ENCODE results near the gene SYT6. TPM values are rescaled to one million over a fixed set of nuclear protein-coding genes. Genes with fewer than 3 reads are reported as not detected.

Gene SYT6
- total RNA-seq, 1 experiment from 2014 or later = not detected

DNA sequence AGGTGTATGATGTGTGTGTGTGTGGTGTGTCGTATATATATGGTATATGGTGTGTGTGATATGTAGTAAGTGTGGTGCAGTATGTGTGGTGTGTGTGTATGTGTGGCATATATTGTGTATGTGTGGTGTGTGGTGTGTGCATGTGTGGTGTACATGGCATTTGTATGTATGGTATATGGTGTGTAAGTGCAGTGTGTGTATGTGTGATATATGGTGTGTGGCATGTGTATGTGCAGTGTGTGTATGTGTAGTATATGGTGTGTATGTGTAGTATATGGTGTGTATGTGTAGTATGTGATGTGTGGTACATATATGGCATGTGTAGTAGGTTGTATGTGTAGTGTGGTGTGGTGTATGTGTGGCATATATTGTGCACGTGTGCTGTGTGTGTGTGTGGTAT is 99.5 kb downstream of the SYT6 start:
- TF ChIP-seq, protein P1, sequence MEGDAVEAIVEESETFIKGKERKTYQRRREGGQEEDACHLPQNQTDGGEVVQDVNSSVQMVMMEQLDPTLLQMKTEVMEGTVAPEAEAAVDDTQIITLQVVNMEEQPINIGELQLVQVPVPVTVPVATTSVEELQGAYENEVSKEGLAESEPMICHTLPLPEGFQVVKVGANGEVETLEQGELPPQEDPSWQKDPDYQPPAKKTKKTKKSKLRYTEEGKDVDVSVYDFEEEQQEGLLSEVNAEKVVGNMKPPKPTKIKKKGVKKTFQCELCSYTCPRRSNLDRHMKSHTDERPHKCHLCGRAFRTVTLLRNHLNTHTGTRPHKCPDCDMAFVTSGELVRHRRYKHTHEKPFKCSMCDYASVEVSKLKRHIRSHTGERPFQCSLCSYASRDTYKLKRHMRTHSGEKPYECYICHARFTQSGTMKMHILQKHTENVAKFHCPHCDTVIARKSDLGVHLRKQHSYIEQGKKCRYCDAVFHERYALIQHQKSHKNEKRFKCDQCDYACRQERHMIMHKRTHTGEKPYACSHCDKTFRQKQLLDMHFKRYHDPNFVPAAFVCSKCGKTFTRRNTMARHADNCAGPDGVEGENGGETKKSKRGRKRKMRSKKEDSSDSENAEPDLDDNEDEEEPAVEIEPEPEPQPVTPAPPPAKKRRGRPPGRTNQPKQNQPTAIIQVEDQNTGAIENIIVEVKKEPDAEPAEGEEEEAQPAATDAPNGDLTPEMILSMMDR (conservative IDR thresholded peaks at IDR 0.05) = no peak
- no peak for TF ChIP-seq EZH2 (IDR thresholded peaks at IDR 0.05; ENCODE audit: low read depth)
- Histone ChIP-seq H3K9me3 (ENCODE audit: insufficient read depth, low read depth) (no peaks in the 10 kb centered on the region), H3K9me2 (ENCODE audit: insufficient read depth) (no peaks in the 10 kb centered on the region), H3K36me3 (ENCODE audit: low read depth) (no peaks in the 10 kb centered on the region), H3F3A (ENCODE audit: insufficient read depth, low read depth) (no peaks in the 10 kb centered on the region), H3K4me1 (replicated peaks; ENCODE audit: insufficient read depth) (no peaks in the 10 kb centered on the region), H3K4me2 (no peak overlapping the region), H3K27me3 (ENCODE audit: insufficient read depth, low read depth) (no peaks in the 10 kb centered on the region), H2AFZ (no peak overlapping the region), H3K4me3 (no peak overlapping the region), H3K27ac (no peak overlapping the region), H3K79me2 (ENCODE audit: low read depth) (no peaks in the 10 kb centered on the region), H4K20me1 (ENCODE audit: insufficient read depth) (no peaks in the 10 kb centered on the region)
- no TSS peak for BruUV-seq (replicated peaks)
- intact Hi-C loops (cut with micrococcal nuclease; ENCODE audit: unreplicated experiment) = no loop called here
- CTCF ChIA-PET = no interaction called here
- POLR2A ChIA-PET (ENCODE audit: unreplicated experiment) = interaction anchor here (0.6 kb wide), 1 partner anchor 62 kb away, joined by 5 read pairs; no protein-coding TSS in a partner anchor
- DNase-seq = no peak

DNA sequence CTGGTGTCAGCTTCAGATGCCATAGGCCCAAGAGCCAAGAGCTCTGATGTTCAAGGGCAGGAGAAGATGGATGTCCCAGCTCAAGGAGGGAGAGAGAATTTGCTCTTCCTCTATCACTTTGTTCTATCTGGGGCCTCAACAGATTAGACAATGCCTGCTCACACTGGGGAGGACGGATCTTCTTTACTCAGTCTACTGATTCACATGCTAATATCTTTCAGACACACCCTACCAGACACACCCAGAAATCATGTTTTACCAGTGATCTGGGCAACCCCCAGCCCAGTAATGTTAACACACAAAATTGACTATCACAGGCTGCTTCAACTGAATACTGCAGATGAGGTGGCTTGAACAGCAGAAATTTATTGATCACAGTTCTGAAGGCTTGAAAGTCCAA is 105.4 kb downstream of the SYT6 start:
- Histone ChIP-seq H3K9me3 (ENCODE audit: insufficient read depth, low read depth) (no peaks in the 10 kb centered on the region), H3F3A (ENCODE audit: insufficient read depth, low read depth) (no peaks in the 10 kb centered on the region), H2AFZ (no peak overlapping the region), H3K4me2 (no peak overlapping the region), H3K79me2 (ENCODE audit: low read depth) (no peaks in the 10 kb centered on the region), H3K4me3 (no peak overlapping the region), H3K27ac (no peak overlapping the region), H3K36me3 (ENCODE audit: low read depth) (no peaks in the 10 kb centered on the region), H3K27me3 (ENCODE audit: insufficient read depth, low read depth) (no peaks in the 10 kb centered on the region), H4K20me1 (ENCODE audit: insufficient read depth) (no peaks in the 10 kb centered on the region), H3K4me1 (replicated peaks; ENCODE audit: insufficient read depth) (no peaks in the 10 kb centered on the region), H3K9me2 (ENCODE audit: insufficient read depth) (no peaks in the 10 kb centered on the region)
- ChIA-PET CTCF (interaction anchor here (0.5 kb wide), 1 partner anchor 1284 kb away, joined by 15 read pairs; no protein-coding TSS in a partner anchor), POLR2A (ENCODE audit: unreplicated experiment) (no interaction called here)
- no peak for DNase-seq
- intact Hi-C loops (cut with micrococcal nuclease; ENCODE audit: unreplicated experiment) = no loop called here
- TF ChIP-seq EZH2 (IDR thresholded peaks at IDR 0.05; ENCODE audit: low read depth) = no peak
- TF ChIP-seq, protein P1 (conservative IDR thresholded peaks at IDR 0.05) = no peak
- BruUV-seq (replicated peaks) = no TSS peak

DNA sequence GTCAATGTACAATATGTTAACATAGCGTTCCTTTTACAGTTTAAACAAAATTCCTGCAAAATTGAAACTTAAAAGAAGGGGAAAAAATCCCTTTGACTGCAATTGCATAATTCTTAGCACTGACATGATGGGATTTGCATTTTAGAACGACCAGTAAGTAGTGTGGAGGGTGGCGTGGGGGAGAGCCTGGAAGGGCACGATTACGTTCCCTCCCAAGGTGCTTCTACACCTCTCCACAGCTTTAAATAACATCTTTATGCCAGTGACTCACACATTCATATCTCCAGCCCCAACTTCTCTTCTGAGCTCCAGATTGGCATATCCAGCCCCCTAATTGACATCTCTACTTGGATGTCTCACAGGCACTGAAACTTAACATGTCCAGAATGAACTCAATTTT is 110.1 kb downstream of the SYT6 start:
- Histone ChIP-seq H3K27me3 (ENCODE audit: insufficient read depth, low read depth) (no peaks in the 10 kb centered on the region), H3K4me1 (replicated peaks; ENCODE audit: insufficient read depth) (peaks cover 28% of the 10 kb centered on the region), H3K36me3 (ENCODE audit: low read depth) (no peaks in the 10 kb centered on the region), H3K27ac (no peak overlapping the region), H3K4me2 (no peak overlapping the region), H3K9me2 (ENCODE audit: insufficient read depth) (no peaks in the 10 kb centered on the region), H3K4me3 (no peak overlapping the region), H2AFZ (no peak overlapping the region), H3F3A (ENCODE audit: insufficient read depth, low read depth) (peaks cover 24% of the 10 kb centered on the region), H3K9me3 (ENCODE audit: insufficient read depth, low read depth) (no peaks in the 10 kb centered on the region), H4K20me1 (ENCODE audit: insufficient read depth) (no peaks in the 10 kb centered on the region), H3K79me2 (ENCODE audit: low read depth) (no peaks in the 10 kb centered on the region)
- TF ChIP-seq, protein P1 (conservative IDR thresholded peaks at IDR 0.05) = no peak
- TF ChIP-seq EZH2 (IDR thresholded peaks at IDR 0.05; ENCODE audit: low read depth) = no peak
- intact Hi-C loops (cut with micrococcal nuclease; ENCODE audit: unreplicated experiment) = no loop called here
- ChIA-PET CTCF (no interaction called here), POLR2A (ENCODE audit: unreplicated experiment) (no interaction called here)
- no peak for DNase-seq
- BruUV-seq (replicated peaks) = no TSS peak
